Measurements from ENCODE around the gene ABCA13. TPM values are rescaled to one million over a fixed set of nuclear protein-coding genes. Genes with fewer than 3 reads are reported as not detected.

The ABCA13 gene
- total RNA-seq, 1 experiment from 2014 or later, result not detected

- Histone ChIP-seq H3K27ac (ENCODE audit: low read depth, low read length) (no peak overlapping the region), H2AFZ (ENCODE audit: low read depth, low read length, poor library complexity, severe bottlenecking) (no peak overlapping the region), H3K9me3 (ENCODE audit: control insufficient read depth in 1 of 2, insufficient read depth in 1 of 2, low read depth in 1 of 2, low read length in 2 of 2) (no peaks in the 10 kb centered on the region), H4K20me1 (ENCODE audit: insufficient read depth) (no peaks in the 10 kb centered on the region), H3K9ac (ENCODE audit: low read length) (no peak overlapping the region), H3K36me3 (ENCODE audit: control insufficient read depth in 1 of 2, insufficient read depth in 2 of 2, low read length in 2 of 2) (no peaks in the 10 kb centered on the region), H3K4me1 (ENCODE audit: control insufficient read depth in 1 of 2, insufficient read depth in 2 of 2, low read length in 2 of 2) (no peaks in the 10 kb centered on the region), H3K4me2 (ENCODE audit: low read length) (no peak overlapping the region), H3K79me2 (ENCODE audit: insufficient read depth, low read length) (no peaks in the 10 kb centered on the region), H3K9me2 (ENCODE audit: insufficient read depth) (no peaks in the 10 kb centered on the region), H3K4me3 (replicated peaks in 1 of 2; ENCODE audit: low read depth in 1 of 2, low read length in 2 of 2) (no peak overlapping the region), H3K27me3 (ENCODE audit: insufficient read depth, low read length) (no peaks in the 10 kb centered on the region)
- ChIA-PET POLR2A (no interaction called here), CTCF (no interaction called here), RAD21 (ENCODE audit: low non-redundant PET in 1 of 2, low total read pairs in 2 of 2, uncharacterized antibody in 2 of 2, unreplicated experiment in 2 of 2) (no interaction called here)
- intact Hi-C loops (cut with micrococcal nuclease), result no loop called here
- TF ChIP-seq ZBTB33 (IDR thresholded peaks at IDR 0.05; ENCODE audit: extremely low read depth, insufficient replicate concordance, low read length) (no peak), REST (IDR thresholded peaks at IDR 0.05; ENCODE audit: low read depth) (no peak), EZH2phosphoT487 (IDR thresholded peaks at IDR 0.05; ENCODE audit: borderline replicate concordance) (no peak), ATF3 (IDR thresholded peaks at IDR 0.05) (no peak), CEBPB (IDR thresholded peaks at IDR 0.05; ENCODE audit: low read depth) (no peak), RAD21 (IDR thresholded peaks at IDR 0.05; ENCODE audit: low read depth) (no peak), YY1 (IDR thresholded peaks at IDR 0.05; ENCODE audit: extremely low read depth, insufficient replicate concordance, low read depth, low read length) (no peak), ELF1 (IDR thresholded peaks at IDR 0.05; ENCODE audit: borderline replicate concordance, low read depth) (no peak), CTCF (IDR thresholded peaks at IDR 0.05 in 2 of 3, conservative IDR thresholded peaks at IDR 0.05 in 1 of 3; ENCODE audit: borderline replicate concordance in 1 of 3, insufficient read depth in 1 of 3, low read depth in 2 of 3, low read length in 2 of 3) (no peak), SIN3A (IDR thresholded peaks at IDR 0.05; ENCODE audit: low read depth) (no peak), MAX (IDR thresholded peaks at IDR 0.05) (no peak), JUND (IDR thresholded peaks at IDR 0.05) (no peak), ZNF274 (IDR thresholded peaks at IDR 0.05; ENCODE audit: low read depth, low read length) (no peak), SRF (IDR thresholded peaks at IDR 0.05; ENCODE audit: low read depth) (no peak), POLR2A (IDR thresholded peaks at IDR 0.05; ENCODE audit: borderline replicate concordance, extremely low read depth, insufficient read depth, insufficient read length) (no peak), TCF7L2 (IDR thresholded peaks at IDR 0.05; ENCODE audit: borderline replicate concordance, extremely low read depth, insufficient read depth, insufficient read length) (no peak), SP1 (IDR thresholded peaks at IDR 0.05; ENCODE audit: low read depth) (no peak), EGR1 (IDR thresholded peaks at IDR 0.05; ENCODE audit: low read depth) (no peak), POLR2AphosphoS5 (IDR thresholded peaks at IDR 0.05; ENCODE audit: low read depth, low read length) (no peak)
- BruUV-seq (replicated peaks), result no TSS peak
- no peak for ATAC-seq
- no peak for DNase-seq (ENCODE audit: low read depth, low spot score)
Measured at GRCh38 chr7:48408731-48409130, 237.5 kb downstream of the ABCA13 start.
